Fibroblast of lung (primary cell): ENCODE results near the gene RBP2. TPM values are rescaled to one million over a fixed set of nuclear protein-coding genes. Genes with fewer than 3 reads are reported as not detected.

Experiments used
- DNase-seq, 2 donors: peaks; one replicate each; pipeline versions ENCODE4 v3.0.0 to v3.0.0-alpha.2; 2010; ENCODE audit warnings: low read depth in 2 of 2
- H2AFZ ChIP-seq: 2 replicates; pipeline ENCODE4 v1.5.1; 2012; ENCODE audit warnings: low read length, control low read depth, inconsistent platforms
- H3K27ac ChIP-seq: 2 replicates; pipeline ENCODE4 v1.5.1; 2011; ENCODE audit warnings: low read length, control low read depth; ENCODE audit not compliant: insufficient read depth
- H3K27me3 ChIP-seq: 2 replicates; pipeline ENCODE4 v1.5.1; 2011; ENCODE audit warnings: mild to moderate bottlenecking, low read length; ENCODE audit not compliant: control insufficient read depth, insufficient read depth
- H3K36me3 ChIP-seq: 2 replicates; pipeline ENCODE4 v1.5.1; 2011; ENCODE audit warnings: low read length; ENCODE audit not compliant: control insufficient read depth, insufficient read depth
- H3K4me1 ChIP-seq: 2 replicates; pipeline ENCODE4 v1.5.1; 2011; ENCODE audit warnings: low read length; ENCODE audit not compliant: control insufficient read depth, insufficient read depth; ENCODE audit errors: extremely low read depth
- H3K4me2 ChIP-seq: 2 replicates; pipeline ENCODE4 v1.5.1; 2011; ENCODE audit warnings: low read length, control low read depth; ENCODE audit not compliant: insufficient read depth; ENCODE audit errors: extremely low read depth
- H3K4me3 ChIP-seq, 4 experiments: fragments of 200-600 bp in 1 of 4; sonication (generic) in 1 of 4; replicated peaks in 1 of 4; 2 replicates each; pipeline ENCODE4 v1.5.1; 2011 to 2016; ENCODE audit warnings: low read length in 4 of 4, low read depth in 3 of 4, mild to moderate bottlenecking in 3 of 4, control low read depth in 2 of 4, inconsistent platforms in 1 of 4, mixed read lengths in 1 of 4; ENCODE audit not compliant: insufficient read depth in 1 of 4; ENCODE audit errors: control extremely low read depth in 1 of 4
- H3K79me2 ChIP-seq: 2 replicates; pipeline ENCODE4 v1.5.1; 2012; ENCODE audit warnings: mild to moderate bottlenecking, low read length, inconsistent platforms; ENCODE audit not compliant: control insufficient read depth, insufficient read depth
- H3K9ac ChIP-seq: 2 replicates; pipeline ENCODE4 v1.5.1; 2011; ENCODE audit warnings: mild to moderate bottlenecking, low read length, control low read depth; ENCODE audit not compliant: insufficient read depth
- H3K9me3 ChIP-seq: 2 replicates; pipeline ENCODE4 v1.5.1; 2012; ENCODE audit warnings: low read depth, low read length; ENCODE audit not compliant: control insufficient read depth, insufficient read depth
- H4K20me1 ChIP-seq: 2 replicates; pipeline ENCODE4 v1.5.1; 2011; ENCODE audit warnings: low read length; ENCODE audit not compliant: control insufficient read depth, insufficient read depth; ENCODE audit errors: extremely low read depth
- EZH2 ChIP-seq: IDR thresholded peaks from 2 replicates; pipeline ENCODE4 v1.5.1; 2012; ENCODE audit warnings: low read length, control low read depth, mild to moderate bottlenecking; ENCODE audit errors: missing control alignments
- polyA plus RNA-seq, 2 donors: library from polyadenylated mRNA; depleted of rRNA in 1 of 2; stranded (reverse) in 1 of 2; unstranded in 1 of 2; fragments of >200 nt; gene quantifications; 2 replicates each; pipeline ENCODE4 v1.2.1, GENCODE V29; 2011 to 2012; ENCODE audit warnings: missing spikeins in 1 of 2
- total RNA-seq: library from RNA; depleted of rRNA; stranded (reverse); fragments of >200 nt; gene quantifications from 2 replicates; pipeline ENCODE4 v1.2.1, GENCODE V29; 2014
- TF ChIP-seq, protein P1 (sequence below), 2 donors: IDR thresholded peaks in 1 of 2; conservative IDR thresholded peaks in 1 of 2; 1 replicate in 1 of 2; 2 replicates in 1 of 2; pipeline ENCODE4 v1.5.1; 2011 to 2012; ENCODE audit warnings: low read length in 2 of 2, control low read depth in 1 of 2, inconsistent platforms in 1 of 2, low read depth in 1 of 2, mild to moderate bottlenecking in 1 of 2

RBP2 gene
- total and polyA plus RNA-seq, 2 donors (not counting 1 experiment from before 2014, with no cell fraction given), result not detected

GRCh38 chr3:139518306-139518705 lies 42.0 kb upstream of the RBP2 start:
- H3K27ac ChIP-seq, result no peak overlapping the region
- no peak overlapping the region for H3K4me3 ChIP-seq
- DNase-seq, result no peak
- no peaks in the 10 kb centered on the region for H4K20me1 ChIP-seq
- no peaks in the 10 kb centered on the region for H3K4me1 ChIP-seq
- H3K79me2 ChIP-seq, result no peaks in the 10 kb centered on the region
- no peak overlapping the region for H3K4me2 ChIP-seq
- H3K9ac ChIP-seq, result no peak overlapping the region
- H2AFZ ChIP-seq, result no peak overlapping the region
- no peaks in the 10 kb centered on the region for H3K36me3 ChIP-seq
- no peaks in the 10 kb centered on the region for H3K9me3 ChIP-seq
- TF ChIP-seq, protein P1, sequence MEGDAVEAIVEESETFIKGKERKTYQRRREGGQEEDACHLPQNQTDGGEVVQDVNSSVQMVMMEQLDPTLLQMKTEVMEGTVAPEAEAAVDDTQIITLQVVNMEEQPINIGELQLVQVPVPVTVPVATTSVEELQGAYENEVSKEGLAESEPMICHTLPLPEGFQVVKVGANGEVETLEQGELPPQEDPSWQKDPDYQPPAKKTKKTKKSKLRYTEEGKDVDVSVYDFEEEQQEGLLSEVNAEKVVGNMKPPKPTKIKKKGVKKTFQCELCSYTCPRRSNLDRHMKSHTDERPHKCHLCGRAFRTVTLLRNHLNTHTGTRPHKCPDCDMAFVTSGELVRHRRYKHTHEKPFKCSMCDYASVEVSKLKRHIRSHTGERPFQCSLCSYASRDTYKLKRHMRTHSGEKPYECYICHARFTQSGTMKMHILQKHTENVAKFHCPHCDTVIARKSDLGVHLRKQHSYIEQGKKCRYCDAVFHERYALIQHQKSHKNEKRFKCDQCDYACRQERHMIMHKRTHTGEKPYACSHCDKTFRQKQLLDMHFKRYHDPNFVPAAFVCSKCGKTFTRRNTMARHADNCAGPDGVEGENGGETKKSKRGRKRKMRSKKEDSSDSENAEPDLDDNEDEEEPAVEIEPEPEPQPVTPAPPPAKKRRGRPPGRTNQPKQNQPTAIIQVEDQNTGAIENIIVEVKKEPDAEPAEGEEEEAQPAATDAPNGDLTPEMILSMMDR (conservative IDR thresholded peaks at IDR 0.05 in 1 of 2, IDR thresholded peaks at IDR 0.05 in 1 of 2; ENCODE audit: low read depth in 1 of 2, low read length in 2 of 2), result no peak
- no peak for TF ChIP-seq EZH2
- no peaks in the 10 kb centered on the region for H3K27me3 ChIP-seq

GRCh38 chr3:139517321-139518065 lies 41.2 kb upstream of the RBP2 start:
- no peaks in the 10 kb centered on the region for H3K36me3 ChIP-seq
- TF ChIP-seq EZH2, result no peak
- TF ChIP-seq, protein P1 (conservative IDR thresholded peaks at IDR 0.05 in 1 of 2, IDR thresholded peaks at IDR 0.05 in 1 of 2; ENCODE audit: low read depth in 1 of 2, low read length in 2 of 2), result no peak
- H4K20me1 ChIP-seq, result no peaks in the 10 kb centered on the region
- no peak overlapping the region for H3K27ac ChIP-seq
- no peaks in the 10 kb centered on the region for H3K9me3 ChIP-seq
- H3K4me2 ChIP-seq, result no peak overlapping the region
- H3K4me3 ChIP-seq, result no peak overlapping the region
- no peak for DNase-seq
- H3K9ac ChIP-seq, result no peak overlapping the region
- no peaks in the 10 kb centered on the region for H3K79me2 ChIP-seq
- H3K4me1 ChIP-seq, result no peaks in the 10 kb centered on the region
- no peak overlapping the region for H2AFZ ChIP-seq
- no peaks in the 10 kb centered on the region for H3K27me3 ChIP-seq

DNA sequence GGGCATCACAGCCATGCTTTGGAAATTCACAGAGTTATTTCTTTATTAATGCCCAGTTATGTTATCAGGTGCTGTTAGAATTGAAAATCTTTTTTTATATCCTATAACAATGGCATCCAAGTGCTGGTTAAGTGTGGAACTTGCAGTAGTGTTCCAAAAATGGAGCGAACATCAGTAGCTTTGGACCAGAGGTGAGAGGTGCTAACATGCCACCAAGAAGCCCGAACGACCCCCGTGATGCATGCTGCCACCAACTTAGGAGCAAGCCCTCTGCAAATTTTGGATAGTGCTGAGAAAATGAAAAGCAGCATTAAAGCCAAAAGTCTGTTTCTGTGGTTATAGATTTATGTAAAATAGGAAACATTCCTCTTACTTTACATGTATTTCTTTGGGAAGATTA lies 38.4 kb upstream of the RBP2 start:
- no peak overlapping the region for H3K4me3 ChIP-seq
- H3K36me3 ChIP-seq, result no peaks in the 10 kb centered on the region
- H3K9me3 ChIP-seq, result no peaks in the 10 kb centered on the region
- no peaks in the 10 kb centered on the region for H3K27me3 ChIP-seq
- no peak for DNase-seq
- no peak overlapping the region for H3K4me2 ChIP-seq
- no peaks in the 10 kb centered on the region for H3K79me2 ChIP-seq
- no peaks in the 10 kb centered on the region for H3K4me1 ChIP-seq
- no peak overlapping the region for H2AFZ ChIP-seq
- H4K20me1 ChIP-seq, result no peaks in the 10 kb centered on the region
- TF ChIP-seq, protein P1 (conservative IDR thresholded peaks at IDR 0.05 in 1 of 2, IDR thresholded peaks at IDR 0.05 in 1 of 2; ENCODE audit: low read depth in 1 of 2, low read length in 2 of 2), result no peak
- TF ChIP-seq EZH2, result no peak
- H3K9ac ChIP-seq, result no peak overlapping the region
- H3K27ac ChIP-seq, result no peak overlapping the region
